Activated T-cell treated with anti-CD3 and anti-CD28 coated beads, Interleukin-2, amount 50 U/mL, for 4 hours (primary cell): ENCODE measurements around the gene KCNAB1. TPM values are rescaled to one million over a fixed set of nuclear protein-coding genes. Genes with fewer than 3 reads are reported as not detected.

Experiments used
- ATAC-seq, 2 donors: fragments of 200-7000 bp; cut with Tn5 transposase; one replicate each; pipeline ENCODE4 v1.10.0; 2021
- DNase-seq: peaks from one replicate; pipeline ENCODE4 v3.0.0-alpha.2; 2020
- H3K27me3 Mint-ChIP-seq: one replicate; pipeline ENCODE4 v1.8.0; 2021; ENCODE audit warnings: low read depth, mixed read lengths
- H3K36me3 Mint-ChIP-seq: one replicate; pipeline ENCODE4 v1.8.0; 2022; ENCODE audit warnings: mixed read lengths; ENCODE audit not compliant: insufficient read depth
- H3K4me1 Mint-ChIP-seq: one replicate; pipeline ENCODE4 v1.8.0; 2021; ENCODE audit warnings: low read depth, mixed read lengths
- H3K4me3 Mint-ChIP-seq: one replicate; pipeline ENCODE4 v1.8.0; 2021; ENCODE audit warnings: mild to moderate bottlenecking, moderate library complexity, mixed read lengths
- H3K9me3 Mint-ChIP-seq: one replicate; pipeline ENCODE4 v1.8.0; 2021; ENCODE audit warnings: mixed read lengths
- total RNA-seq, 3 donors: library from RNA; stranded (reverse); gene quantifications; one replicate each; pipeline ENCODE4 v1.2.1, GENCODE V29; 2021

KCNAB1 gene
- total RNA-seq, 3 donors from 2014 or later: not detected

DNA sequence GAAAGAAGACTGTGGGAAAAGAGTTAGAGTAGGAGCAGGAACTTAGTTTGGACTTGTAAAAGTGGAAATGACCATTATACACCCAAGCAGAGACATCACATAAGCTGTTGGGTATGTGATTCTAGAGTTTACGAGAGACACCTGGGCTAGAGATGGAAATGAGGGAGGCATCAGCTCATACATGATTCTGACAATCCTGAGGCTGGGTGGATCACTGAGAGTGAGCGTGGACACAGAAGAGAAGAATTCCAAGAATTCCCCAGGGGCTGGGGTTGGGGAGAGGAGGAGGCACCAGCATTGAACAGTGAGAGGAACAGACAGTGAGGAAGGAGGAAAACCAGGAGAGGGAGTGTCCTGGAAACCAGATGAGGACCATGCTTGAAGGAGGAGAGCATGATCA, 113.5 kb downstream of the KCNAB1 start:
- DNase-seq (no peak), ATAC-seq (no peak)
- no peaks in the 10 kb centered on the region for H3K36me3 Mint-ChIP-seq
- no peak overlapping the region for H3K4me3 Mint-ChIP-seq
- no peaks in the 10 kb centered on the region for H3K9me3 Mint-ChIP-seq
- H3K4me1 Mint-ChIP-seq: no peaks in the 10 kb centered on the region
- peaks cover 2% of the 10 kb centered on the region for H3K27me3 Mint-ChIP-seq

DNA sequence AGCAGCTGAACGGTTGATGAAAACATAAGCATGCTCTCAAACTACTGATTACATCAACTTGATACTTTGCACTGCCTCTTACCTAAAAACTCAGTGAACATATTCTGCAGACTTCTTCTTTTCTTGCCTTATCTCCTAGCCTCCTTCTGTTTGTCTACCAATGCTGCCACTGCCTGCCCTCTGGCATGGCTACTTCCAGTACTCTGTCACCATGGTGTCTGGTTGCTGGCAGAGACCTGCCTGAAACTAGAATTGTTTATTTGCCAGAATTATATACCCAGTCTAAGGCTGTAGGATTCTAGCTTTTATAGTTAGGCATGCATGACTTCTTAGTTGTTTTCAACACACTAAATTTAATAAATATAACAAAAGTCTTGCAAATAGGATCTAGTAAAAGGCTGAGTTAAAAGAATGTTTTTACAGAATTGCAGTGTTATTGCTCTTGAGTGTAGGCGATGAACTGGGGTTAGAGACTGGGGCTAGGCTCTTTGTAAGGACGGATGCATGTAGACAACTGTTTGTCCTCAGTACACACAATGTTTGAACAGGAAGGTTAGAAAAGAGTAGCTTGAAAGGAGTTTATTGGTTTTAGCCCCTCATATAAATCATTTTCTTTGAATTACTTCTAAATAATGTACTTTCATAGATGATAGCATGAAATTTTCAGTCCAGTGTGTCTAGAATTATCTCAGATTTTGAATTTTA, 116.3 kb downstream of the KCNAB1 start:
- ATAC-seq: no peak
- Mint-ChIP-seq H3K27me3 (no peaks in the 10 kb centered on the region), H3K4me3 (no peak overlapping the region), H3K36me3 (no peaks in the 10 kb centered on the region), H3K9me3 (no peaks in the 10 kb centered on the region), H3K4me1 (no peaks in the 10 kb centered on the region)
- DNase-seq: no peak

DNA sequence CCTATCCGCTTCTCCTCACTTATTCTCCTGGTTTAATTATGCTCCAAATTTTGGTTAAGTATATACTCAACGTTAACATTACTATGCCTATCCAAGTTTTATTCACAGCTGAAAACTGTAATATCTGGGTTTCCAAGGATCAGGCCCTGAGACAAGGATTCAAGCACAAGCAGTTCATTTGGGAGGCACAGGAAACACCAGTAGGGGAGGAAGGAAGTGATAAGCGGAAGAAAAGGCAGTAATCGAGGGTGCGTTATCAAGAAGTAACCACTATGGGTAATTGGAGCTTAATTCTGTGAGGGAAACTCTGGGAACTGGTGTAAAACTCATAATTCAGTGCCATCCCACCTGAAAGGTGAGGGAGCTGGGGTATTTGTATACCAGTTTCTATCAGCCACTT, 120.3 kb downstream of the KCNAB1 start:
- H3K9me3 Mint-ChIP-seq: no peaks in the 10 kb centered on the region
- no peaks in the 10 kb centered on the region for H3K4me1 Mint-ChIP-seq
- peaks cover under 1% of the 10 kb centered on the region for H3K27me3 Mint-ChIP-seq
- H3K4me3 Mint-ChIP-seq: no peak overlapping the region
- no peaks in the 10 kb centered on the region for H3K36me3 Mint-ChIP-seq
- DNase-seq (no peak), ATAC-seq (no peak)

DNA sequence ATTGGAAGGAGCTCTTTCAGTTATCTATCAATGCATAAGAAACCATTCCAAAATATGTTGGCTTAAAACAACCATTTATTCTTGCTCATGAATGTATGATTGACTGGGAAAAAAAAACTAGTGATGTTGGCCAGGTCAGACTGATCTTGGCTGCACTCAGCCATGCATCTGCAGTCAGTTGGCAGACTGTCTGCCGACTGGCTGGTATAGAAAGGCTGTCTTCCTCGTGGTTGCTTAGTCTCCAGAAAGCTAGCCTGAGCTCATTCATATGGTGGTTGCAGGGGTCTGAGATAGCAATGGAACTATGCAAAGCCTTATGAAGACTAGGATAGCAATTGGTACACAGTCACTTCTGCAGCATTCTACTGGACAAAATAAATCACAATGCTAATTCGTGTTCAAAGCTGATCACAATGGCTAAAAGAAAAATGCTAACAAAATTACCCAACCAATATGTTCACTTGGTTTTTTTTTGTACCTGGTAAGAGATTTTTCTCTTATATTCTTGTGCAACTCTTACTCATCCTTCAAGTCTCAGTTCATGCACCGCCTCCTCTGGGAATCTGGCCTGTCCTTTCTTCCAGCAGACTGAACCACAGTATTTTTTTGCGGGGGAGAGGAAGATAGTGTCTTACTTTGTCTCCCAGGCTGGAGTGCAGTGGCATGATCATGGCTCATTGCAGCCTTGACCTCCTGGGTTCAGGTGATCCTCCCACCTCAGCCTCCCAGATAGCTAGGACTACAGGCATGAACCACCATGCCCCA, 126.8 kb downstream of the KCNAB1 start:
- no peaks in the 10 kb centered on the region for H3K9me3 Mint-ChIP-seq
- ATAC-seq: no peak
- no peak for DNase-seq
- no peak overlapping the region for H3K4me3 Mint-ChIP-seq
- H3K27me3 Mint-ChIP-seq: peaks cover 22% of the 10 kb centered on the region
- H3K4me1 Mint-ChIP-seq: no peaks in the 10 kb centered on the region
- H3K36me3 Mint-ChIP-seq: no peaks in the 10 kb centered on the region

- DNase-seq (no peak), ATAC-seq (no peak)
- H3K4me3 Mint-ChIP-seq: no peak overlapping the region
- no peaks in the 10 kb centered on the region for H3K36me3 Mint-ChIP-seq
- no peaks in the 10 kb centered on the region for H3K4me1 Mint-ChIP-seq
- no peaks in the 10 kb centered on the region for H3K9me3 Mint-ChIP-seq
- H3K27me3 Mint-ChIP-seq: peaks cover 22% of the 10 kb centered on the region
These were observed 130.2 kb downstream of the KCNAB1 start for GRCh38 chr3:156250550-156250949.

GRCh38 chr3:156251424-156251823, 131.0 kb downstream of the KCNAB1 start:
- peaks cover 17% of the 10 kb centered on the region for H3K27me3 Mint-ChIP-seq
- no peak overlapping the region for H3K4me3 Mint-ChIP-seq
- ATAC-seq: no peak
- no peaks in the 10 kb centered on the region for H3K36me3 Mint-ChIP-seq
- H3K4me1 Mint-ChIP-seq: no peaks in the 10 kb centered on the region
- no peak for DNase-seq
- H3K9me3 Mint-ChIP-seq: no peaks in the 10 kb centered on the region

DNA sequence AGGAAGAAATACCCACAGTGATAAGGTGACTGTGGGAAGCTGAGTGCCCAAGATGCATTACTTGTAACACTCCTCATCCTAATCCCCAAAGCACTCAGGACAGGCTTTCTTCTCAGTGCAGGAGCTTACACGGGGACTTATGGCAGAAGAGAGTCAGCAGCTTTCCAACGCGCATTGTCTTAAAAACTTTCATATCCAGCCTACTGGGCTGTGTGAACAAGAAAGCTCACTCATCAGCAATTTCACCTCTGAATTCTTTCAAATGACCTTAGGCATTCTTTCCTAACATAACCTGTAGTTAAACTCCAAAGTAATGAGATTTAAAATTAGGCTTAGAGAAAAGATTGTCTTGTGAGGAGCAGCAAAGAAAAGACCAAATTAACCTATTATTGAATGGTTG, 132.3 kb downstream of the KCNAB1 start:
- H3K4me1 Mint-ChIP-seq: no peaks in the 10 kb centered on the region
- no peak for ATAC-seq
- no peaks in the 10 kb centered on the region for H3K36me3 Mint-ChIP-seq
- no peaks in the 10 kb centered on the region for H3K9me3 Mint-ChIP-seq
- no peak overlapping the region for H3K4me3 Mint-ChIP-seq
- DNase-seq: no peak
- H3K27me3 Mint-ChIP-seq: peaks cover 16% of the 10 kb centered on the region

- no peaks in the 10 kb centered on the region for H3K36me3 Mint-ChIP-seq
- DNase-seq (no peak), ATAC-seq (no peak)
- no peak overlapping the region for H3K4me3 Mint-ChIP-seq
- H3K9me3 Mint-ChIP-seq: no peaks in the 10 kb centered on the region
- H3K4me1 Mint-ChIP-seq: no peaks in the 10 kb centered on the region
- H3K27me3 Mint-ChIP-seq: peaks cover 11% of the 10 kb centered on the region
These were observed 132.8 kb downstream of the KCNAB1 start for GRCh38 chr3:156253150-156253549.

- Mint-ChIP-seq H3K9me3 (no peaks in the 10 kb centered on the region), H3K4me1 (no peaks in the 10 kb centered on the region), H3K27me3 (peaks cover 5% of the 10 kb centered on the region), H3K36me3 (no peaks in the 10 kb centered on the region), H3K4me3 (no peak overlapping the region)
- DNase-seq (no peak), ATAC-seq (no peak)
These were observed 135.9 kb downstream of the KCNAB1 start for GRCh38 chr3:156256256-156256655.

GRCh38 chr3:156256945-156257344, 136.6 kb downstream of the KCNAB1 start:
- no peak overlapping the region for H3K4me3 Mint-ChIP-seq
- H3K36me3 Mint-ChIP-seq: no peaks in the 10 kb centered on the region
- H3K27me3 Mint-ChIP-seq: peaks cover 5% of the 10 kb centered on the region
- H3K4me1 Mint-ChIP-seq: no peaks in the 10 kb centered on the region
- DNase-seq (no peak), ATAC-seq (no peak)
- no peaks in the 10 kb centered on the region for H3K9me3 Mint-ChIP-seq

DNA sequence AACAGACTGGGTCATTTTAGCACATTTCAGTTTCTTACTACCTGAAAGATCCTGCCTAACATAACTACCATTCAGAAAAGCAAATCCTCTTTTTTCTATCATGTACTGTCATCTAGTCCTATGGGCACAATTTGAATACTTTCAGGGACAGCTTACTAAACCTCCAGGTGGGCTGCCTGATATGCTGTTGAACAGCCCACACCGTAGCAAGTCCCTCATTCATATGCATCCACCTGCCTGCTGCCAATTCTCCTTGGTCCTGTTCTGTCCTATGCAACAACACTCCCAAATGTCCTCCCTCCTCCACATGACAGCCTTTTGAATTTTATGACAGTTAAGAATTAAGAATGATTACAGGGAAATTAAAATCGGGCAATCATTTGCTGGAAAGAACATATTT, 137.9 kb downstream of the KCNAB1 start:
- no peak for ATAC-seq
- no peak for DNase-seq
- H3K4me1 Mint-ChIP-seq: no peaks in the 10 kb centered on the region
- no peaks in the 10 kb centered on the region for H3K9me3 Mint-ChIP-seq
- H3K27me3 Mint-ChIP-seq: peaks cover 5% of the 10 kb centered on the region
- H3K4me3 Mint-ChIP-seq: no peak overlapping the region
- H3K36me3 Mint-ChIP-seq: no peaks in the 10 kb centered on the region

- Mint-ChIP-seq H3K4me3 (no peak overlapping the region), H3K9me3 (no peaks in the 10 kb centered on the region), H3K36me3 (no peaks in the 10 kb centered on the region), H3K27me3 (peaks cover 5% of the 10 kb centered on the region), H3K4me1 (no peaks in the 10 kb centered on the region)
- ATAC-seq (no peak), DNase-seq (no peak)
These were observed 139.5 kb downstream of the KCNAB1 start for GRCh38 chr3:156259896-156260295.

- DNase-seq: no peak
- no peaks in the 10 kb centered on the region for H3K9me3 Mint-ChIP-seq
- H3K4me3 Mint-ChIP-seq: no peak overlapping the region
These were observed 140.0 kb downstream of the KCNAB1 start for GRCh38 chr3:156260331-156260730.

GRCh38 chr3:156264771-156265170, 144.4 kb downstream of the KCNAB1 start:
- DNase-seq: no peak
- H3K4me3 Mint-ChIP-seq: no peak overlapping the region
- ATAC-seq: no peak
- no peaks in the 10 kb centered on the region for H3K9me3 Mint-ChIP-seq
- H3K27me3 Mint-ChIP-seq: peaks cover 3% of the 10 kb centered on the region
- no peaks in the 10 kb centered on the region for H3K4me1 Mint-ChIP-seq
- no peaks in the 10 kb centered on the region for H3K36me3 Mint-ChIP-seq

More at GRCh38 chr3:156260331-156260730, 140.0 kb downstream of the KCNAB1 start:
- peaks cover 5% of the 10 kb centered on the region for H3K27me3 Mint-ChIP-seq
- H3K4me1 Mint-ChIP-seq: no peaks in the 10 kb centered on the region
- ATAC-seq: no peak
- H3K36me3 Mint-ChIP-seq: no peaks in the 10 kb centered on the region

GRCh38 chr3:156271508-156271907, 151.1 kb downstream of the KCNAB1 start:
- H3K9me3 Mint-ChIP-seq: peaks cover 8% of the 10 kb centered on the region
- peaks cover 1% of the 10 kb centered on the region for H3K27me3 Mint-ChIP-seq
- no peaks in the 10 kb centered on the region for H3K36me3 Mint-ChIP-seq
- no peak overlapping the region for H3K4me3 Mint-ChIP-seq
- DNase-seq (no peak), ATAC-seq (no peak)
- H3K4me1 Mint-ChIP-seq: no peaks in the 10 kb centered on the region
